Keratinocyte (primary cell): ENCODE results near the gene RFXANK.

Experiments
- EZH2 ChIP-seq: IDR thresholded peaks from one replicate; pipeline ENCODE4 v1.6.1; 2012; ENCODE audit warnings: inconsistent platforms, mild to moderate bottlenecking, low read length, moderate library complexity
- TF ChIP-seq, protein P1 (sequence below), 3 experiments: IDR thresholded peaks in 1 of 3; conservative IDR thresholded peaks in 1 of 3; optimal IDR thresholded peaks in 1 of 3; 2 replicates in 2 of 3; 3 replicates in 1 of 3; pipeline versions ENCODE3 to v1.5.1; 2011; ENCODE audit warnings: low read length in 3 of 3, mild to moderate bottlenecking in 3 of 3, moderate library complexity in 2 of 3, control low read depth in 1 of 3, inconsistent platforms in 1 of 3; ENCODE audit not compliant: insufficient read depth in 2 of 3; ENCODE audit errors: extremely low read depth in 1 of 3

DNA sequence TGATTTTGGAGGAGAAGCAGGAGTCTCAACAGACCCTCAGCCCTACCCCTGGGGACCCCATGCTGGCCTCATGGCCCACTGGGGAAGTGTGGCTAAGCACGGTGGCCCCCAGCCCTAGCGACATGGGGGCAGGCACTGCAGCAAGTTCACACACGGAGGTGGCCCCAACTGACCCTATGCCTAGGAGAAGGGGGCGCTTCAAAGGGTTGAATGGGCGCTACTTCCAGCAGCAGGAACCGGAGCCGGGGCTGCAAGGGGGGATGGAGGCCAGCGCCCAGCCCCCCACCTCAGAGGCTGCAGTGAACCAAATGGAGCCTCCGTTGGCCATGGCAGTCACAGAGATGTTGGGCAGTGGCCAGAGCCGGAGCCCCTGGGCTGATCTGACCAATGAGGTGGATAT is 34.6 kb downstream of the RFXANK start:
- TF ChIP-seq EZH2 = no peak
- TF ChIP-seq, protein P1, sequence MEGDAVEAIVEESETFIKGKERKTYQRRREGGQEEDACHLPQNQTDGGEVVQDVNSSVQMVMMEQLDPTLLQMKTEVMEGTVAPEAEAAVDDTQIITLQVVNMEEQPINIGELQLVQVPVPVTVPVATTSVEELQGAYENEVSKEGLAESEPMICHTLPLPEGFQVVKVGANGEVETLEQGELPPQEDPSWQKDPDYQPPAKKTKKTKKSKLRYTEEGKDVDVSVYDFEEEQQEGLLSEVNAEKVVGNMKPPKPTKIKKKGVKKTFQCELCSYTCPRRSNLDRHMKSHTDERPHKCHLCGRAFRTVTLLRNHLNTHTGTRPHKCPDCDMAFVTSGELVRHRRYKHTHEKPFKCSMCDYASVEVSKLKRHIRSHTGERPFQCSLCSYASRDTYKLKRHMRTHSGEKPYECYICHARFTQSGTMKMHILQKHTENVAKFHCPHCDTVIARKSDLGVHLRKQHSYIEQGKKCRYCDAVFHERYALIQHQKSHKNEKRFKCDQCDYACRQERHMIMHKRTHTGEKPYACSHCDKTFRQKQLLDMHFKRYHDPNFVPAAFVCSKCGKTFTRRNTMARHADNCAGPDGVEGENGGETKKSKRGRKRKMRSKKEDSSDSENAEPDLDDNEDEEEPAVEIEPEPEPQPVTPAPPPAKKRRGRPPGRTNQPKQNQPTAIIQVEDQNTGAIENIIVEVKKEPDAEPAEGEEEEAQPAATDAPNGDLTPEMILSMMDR (optimal IDR thresholded peaks at IDR 0.05 in 1 of 3, IDR thresholded peaks at IDR 0.05 in 1 of 3, conservative IDR thresholded peaks at IDR 0.05 in 1 of 3; ENCODE audit: extremely low read depth in 1 of 3, insufficient read depth in 2 of 3, low read length in 3 of 3) = no peak
